HepG2 (cell line): ENCODE results near the gene TRIO. TPM values are rescaled to one million over a fixed set of nuclear protein-coding genes. Genes with fewer than 3 reads are reported as not detected.

Source experiments
- ADNP ChIP-seq: sonication (generic); formaldehyde crosslinking; IDR thresholded peaks from 2 replicates; pipeline ENCODE4 v1.4.0; 2020; ENCODE audit warnings: missing genetic modification reagents
- CENPX ChIP-seq: sonication (generic); formaldehyde crosslinking; IDR thresholded peaks from 2 replicates; pipeline ENCODE4 v1.9.0; 2021; ENCODE audit warnings: mild to moderate bottlenecking, missing genetic modification reagents, moderate library complexity
- DBP ChIP-seq: sonication (generic); formaldehyde crosslinking; IDR thresholded peaks from 2 replicates; pipeline ENCODE4 v1.4.0; 2020; ENCODE audit warnings: missing genetic modification reagents; ENCODE audit errors: not compliant biosample characterization
- FLYWCH1 ChIP-seq: sonication (generic); formaldehyde crosslinking; IDR thresholded peaks from 2 replicates; pipeline ENCODE4 v1.8.1; 2023; ENCODE audit warnings: mild to moderate bottlenecking, missing genetic modification reagents
- PPARG ChIP-seq: conservative IDR thresholded peaks from 2 replicates; pipeline ENCODE4 v1.6.1; 2016; ENCODE audit warnings: missing biosample characterization, missing genetic modification reagents
- SMARCE1 ChIP-seq: fragments of 450-650 bp; IDR thresholded peaks from 2 replicates; pipeline ENCODE4 v1.6.1; 2017; ENCODE audit warnings: borderline replicate concordance
- TEAD2 ChIP-seq: sonication (generic); formaldehyde crosslinking; IDR thresholded peaks from 2 replicates; pipeline ENCODE4 v1.9.0; 2021; ENCODE audit warnings: missing genetic modification reagents
- TGIF2 ChIP-seq: IDR thresholded peaks from 2 replicates; pipeline ENCODE4 v1.6.1; 2016; ENCODE audit warnings: control low read depth, missing compliant biosample characterization
- ZBTB38 ChIP-seq: sonication (generic); formaldehyde crosslinking; IDR thresholded peaks from 2 replicates; pipeline ENCODE4 v1.5.1; 2020; ENCODE audit warnings: mild to moderate bottlenecking, missing genetic modification reagents
- ZBTB42 ChIP-seq: sonication (generic); formaldehyde crosslinking; IDR thresholded peaks from 2 replicates; pipeline ENCODE4 v1.5.0; 2020; ENCODE audit warnings: mild to moderate bottlenecking, missing genetic modification reagents
- ZNF292 ChIP-seq: sonication (generic); formaldehyde crosslinking; IDR thresholded peaks from 2 replicates; pipeline ENCODE4 v1.8.1; 2022; ENCODE audit warnings: mild to moderate bottlenecking, low read depth, missing genetic modification reagents, borderline replicate concordance
- ZNF564 ChIP-seq: sonication (generic); formaldehyde crosslinking; IDR thresholded peaks from 2 replicates; pipeline ENCODE4 v1.8.1; 2023; ENCODE audit warnings: mild to moderate bottlenecking, missing genetic modification reagents
- ZNF574 ChIP-seq: sonication (generic); formaldehyde crosslinking; IDR thresholded peaks from 2 replicates; pipeline ENCODE4 v1.4.0; 2020; ENCODE audit warnings: missing genetic modification reagents
- ZSCAN21 ChIP-seq: sonication (generic); formaldehyde crosslinking; IDR thresholded peaks from 2 replicates; pipeline ENCODE4 v1.8.0; 2022; ENCODE audit warnings: mild to moderate bottlenecking, missing genetic modification reagents, moderate library complexity, borderline replicate concordance
- polyA plus RNA-seq, 8 experiments: library from polyadenylated mRNA; depleted of rRNA in 3 of 8; stranded (reverse) in 7 of 8; unstranded in 1 of 8; fragments of >200 nt; fragmentation: Illumina TruSeq in 4 of 8; extraction: Trizol in 4 of 8; gene quantifications; 2 replicates each; pipeline versions ENCODE4 v1.2.1 to v1.2.3, GENCODE V29; 2011 to 2016; ENCODE audit warnings: low read depth in 4 of 8, missing spikeins in 1 of 8, mixed read lengths in 1 of 8; ENCODE audit not compliant: insufficient read depth in 1 of 8
- total RNA-seq, 5 experiments: library from RNA; depleted of rRNA; stranded (reverse); fragments of >200 nt; fragmentation: Illumina TruSeq; extraction: Trizol; gene quantifications; 2 replicates each; pipeline ENCODE4 v1.2.3, GENCODE V29; 2016; ENCODE audit warnings: low read depth in 1 of 5
- TF ChIP-seq, protein P1 (sequence below): sonication (generic); formaldehyde crosslinking; conservative IDR thresholded peaks from 2 replicates; pipeline ENCODE4 v1.8.0; 2022; ENCODE audit warnings: low read depth, missing genetic modification reagents
- TF ChIP-seq, protein P2 (sequence below): sonication (generic); formaldehyde crosslinking; IDR thresholded peaks from 2 replicates; pipeline ENCODE4 v1.4.0; 2020; ENCODE audit warnings: missing genetic modification reagents, borderline replicate concordance
- TF ChIP-seq, protein P3 (sequence below): sonication (generic); formaldehyde crosslinking; IDR thresholded peaks from 2 replicates; pipeline ENCODE4 v1.5.0; 2020; ENCODE audit warnings: mild to moderate bottlenecking, missing genetic modification reagents, moderate library complexity
- TF ChIP-seq, protein P4 (sequence below): sonication (generic); formaldehyde crosslinking; IDR thresholded peaks from 2 replicates; pipeline ENCODE4 v1.5.0; 2020; ENCODE audit warnings: missing genetic modification reagents

Gene TRIO
- total and polyA plus RNA-seq, 2 of the 13 experiments (the other 11 are each of a cell fraction or from before 2014, with no cell fraction given), result 45.2 to 45.9 TPM

DNA sequence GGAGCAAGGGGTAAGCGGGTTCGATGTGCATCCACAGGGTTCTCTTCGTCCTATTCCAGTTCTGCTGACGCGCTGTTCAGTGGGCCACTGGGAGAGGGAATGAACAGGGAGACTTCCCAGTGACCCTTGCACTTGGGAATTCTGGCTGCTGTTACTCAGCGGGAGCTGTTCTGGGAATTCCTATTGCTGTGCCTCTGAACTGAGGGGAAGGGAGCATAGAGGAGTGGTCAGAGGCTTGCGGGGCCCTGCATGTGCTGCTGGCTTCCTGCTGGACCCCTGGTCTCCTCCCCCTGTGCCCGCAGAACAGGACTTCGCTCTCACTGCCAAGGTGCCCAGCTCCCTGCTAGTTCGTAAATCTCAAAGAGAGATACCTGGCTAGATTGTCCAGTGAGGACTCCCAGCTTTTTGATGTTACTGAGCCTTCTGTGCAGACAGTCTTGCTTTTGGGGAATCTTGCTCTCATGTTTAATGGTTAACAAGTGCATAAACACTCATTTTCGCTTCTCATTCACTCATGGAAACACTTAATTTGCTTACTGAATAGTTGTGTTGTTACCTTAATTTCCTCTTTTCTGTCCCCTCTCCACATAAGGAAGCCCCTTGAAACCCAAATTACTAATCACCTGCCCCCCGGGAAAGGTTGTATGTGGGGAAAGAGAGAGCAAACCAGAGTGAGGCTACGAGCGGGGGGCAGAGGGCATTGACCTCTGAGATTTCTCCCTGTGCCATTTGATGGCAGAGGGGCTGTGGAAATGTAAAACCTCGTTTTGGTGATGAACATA lies 5.9 kb downstream of the TRIO start (continued):
- TF ChIP-seq ZBTB38 (CRISPR knock-in tag), result no peak
- TF ChIP-seq ADNP (CRISPR knock-in tag), result no peak
- TF ChIP-seq ZNF574 (CRISPR knock-in tag), result peak; percentile 79
- no peak for TF ChIP-seq CENPX
- TF ChIP-seq, protein P1, sequence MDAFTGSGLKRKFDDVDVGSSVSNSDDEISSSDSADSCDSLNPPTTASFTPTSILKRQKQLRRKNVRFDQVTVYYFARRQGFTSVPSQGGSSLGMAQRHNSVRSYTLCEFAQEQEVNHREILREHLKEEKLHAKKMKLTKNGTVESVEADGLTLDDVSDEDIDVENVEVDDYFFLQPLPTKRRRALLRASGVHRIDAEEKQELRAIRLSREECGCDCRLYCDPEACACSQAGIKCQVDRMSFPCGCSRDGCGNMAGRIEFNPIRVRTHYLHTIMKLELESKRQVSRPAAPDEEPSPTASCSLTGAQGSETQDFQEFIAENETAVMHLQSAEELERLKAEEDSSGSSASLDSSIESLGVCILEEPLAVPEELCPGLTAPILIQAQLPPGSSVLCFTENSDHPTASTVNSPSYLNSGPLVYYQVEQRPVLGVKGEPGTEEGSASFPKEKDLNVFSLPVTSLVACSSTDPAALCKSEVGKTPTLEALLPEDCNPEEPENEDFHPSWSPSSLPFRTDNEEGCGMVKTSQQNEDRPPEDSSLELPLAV (CRISPR knock-in tag), result no peak
- TF ChIP-seq DBP (CRISPR knock-in tag), result no peak
- 0 out of 2 replicates have a peak, but pooled peaks have one; percentile 13 for TF ChIP-seq TGIF2 (CRISPR knock-in tag)
- TF ChIP-seq PPARG (CRISPR knock-in tag), result peak; percentile 43; the same call in 1 of the 2 replicates
- TF ChIP-seq ZNF564 (CRISPR knock-in tag), result 0 out of 2 replicates have a peak, but pooled peaks have one; percentile 63
- TF ChIP-seq, protein P2, sequence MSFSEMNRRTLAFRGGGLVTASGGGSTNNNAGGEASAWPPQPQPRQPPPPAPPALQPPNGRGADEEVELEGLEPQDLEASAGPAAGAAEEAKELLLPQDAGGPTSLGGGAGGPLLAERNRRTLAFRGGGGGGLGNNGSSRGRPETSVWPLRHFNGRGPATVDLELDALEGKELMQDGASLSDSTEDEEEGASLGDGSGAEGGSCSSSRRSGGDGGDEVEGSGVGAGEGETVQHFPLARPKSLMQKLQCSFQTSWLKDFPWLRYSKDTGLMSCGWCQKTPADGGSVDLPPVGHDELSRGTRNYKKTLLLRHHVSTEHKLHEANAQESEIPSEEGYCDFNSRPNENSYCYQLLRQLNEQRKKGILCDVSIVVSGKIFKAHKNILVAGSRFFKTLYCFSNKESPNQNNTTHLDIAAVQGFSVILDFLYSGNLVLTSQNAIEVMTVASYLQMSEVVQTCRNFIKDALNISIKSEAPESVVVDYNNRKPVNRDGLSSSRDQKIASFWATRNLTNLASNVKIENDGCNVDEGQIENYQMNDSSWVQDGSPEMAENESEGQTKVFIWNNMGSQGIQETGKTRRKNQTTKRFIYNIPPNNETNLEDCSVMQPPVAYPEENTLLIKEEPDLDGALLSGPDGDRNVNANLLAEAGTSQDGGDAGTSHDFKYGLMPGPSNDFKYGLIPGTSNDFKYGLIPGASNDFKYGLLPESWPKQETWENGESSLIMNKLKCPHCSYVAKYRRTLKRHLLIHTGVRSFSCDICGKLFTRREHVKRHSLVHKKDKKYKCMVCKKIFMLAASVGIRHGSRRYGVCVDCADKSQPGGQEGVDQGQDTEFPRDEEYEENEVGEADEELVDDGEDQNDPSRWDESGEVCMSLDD, result no peak
- TF ChIP-seq ZNF292 (CRISPR knock-in tag), result peak; percentile 98
- TF ChIP-seq ZSCAN21 (CRISPR knock-in tag), result peak; percentile 54; the same call in 1 of the 2 replicates
- no peak for TF ChIP-seq SMARCE1
- TF ChIP-seq, protein P3, sequence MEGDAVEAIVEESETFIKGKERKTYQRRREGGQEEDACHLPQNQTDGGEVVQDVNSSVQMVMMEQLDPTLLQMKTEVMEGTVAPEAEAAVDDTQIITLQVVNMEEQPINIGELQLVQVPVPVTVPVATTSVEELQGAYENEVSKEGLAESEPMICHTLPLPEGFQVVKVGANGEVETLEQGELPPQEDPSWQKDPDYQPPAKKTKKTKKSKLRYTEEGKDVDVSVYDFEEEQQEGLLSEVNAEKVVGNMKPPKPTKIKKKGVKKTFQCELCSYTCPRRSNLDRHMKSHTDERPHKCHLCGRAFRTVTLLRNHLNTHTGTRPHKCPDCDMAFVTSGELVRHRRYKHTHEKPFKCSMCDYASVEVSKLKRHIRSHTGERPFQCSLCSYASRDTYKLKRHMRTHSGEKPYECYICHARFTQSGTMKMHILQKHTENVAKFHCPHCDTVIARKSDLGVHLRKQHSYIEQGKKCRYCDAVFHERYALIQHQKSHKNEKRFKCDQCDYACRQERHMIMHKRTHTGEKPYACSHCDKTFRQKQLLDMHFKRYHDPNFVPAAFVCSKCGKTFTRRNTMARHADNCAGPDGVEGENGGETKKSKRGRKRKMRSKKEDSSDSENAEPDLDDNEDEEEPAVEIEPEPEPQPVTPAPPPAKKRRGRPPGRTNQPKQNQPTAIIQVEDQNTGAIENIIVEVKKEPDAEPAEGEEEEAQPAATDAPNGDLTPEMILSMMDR (CRISPR knock-in tag), result no peak
- no peak for TF ChIP-seq FLYWCH1 (CRISPR knock-in tag)
- no peak for TF ChIP-seq ZBTB42 (CRISPR knock-in tag)
- TF ChIP-seq, protein P4, sequence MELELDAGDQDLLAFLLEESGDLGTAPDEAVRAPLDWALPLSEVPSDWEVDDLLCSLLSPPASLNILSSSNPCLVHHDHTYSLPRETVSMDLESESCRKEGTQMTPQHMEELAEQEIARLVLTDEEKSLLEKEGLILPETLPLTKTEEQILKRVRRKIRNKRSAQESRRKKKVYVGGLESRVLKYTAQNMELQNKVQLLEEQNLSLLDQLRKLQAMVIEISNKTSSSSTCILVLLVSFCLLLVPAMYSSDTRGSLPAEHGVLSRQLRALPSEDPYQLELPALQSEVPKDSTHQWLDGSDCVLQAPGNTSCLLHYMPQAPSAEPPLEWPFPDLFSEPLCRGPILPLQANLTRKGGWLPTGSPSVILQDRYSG (CRISPR knock-in tag), result no peak
- no peak for TF ChIP-seq TEAD2 (CRISPR knock-in tag)
